DOHH2 (cell line): Measurements from ENCODE around the gene GAK.

Source experiments
- EZH2phosphoT487 ChIP-seq: fragments of 200-600 bp; sonication (generic); IDR thresholded peaks from 2 replicates; pipeline ENCODE4 v1.6.1; 2017; ENCODE audit warnings: borderline replicate concordance, mild to moderate bottlenecking, antibody characterized with exemption, low read length, moderate library complexity, mixed read lengths
- TF ChIP-seq, protein P1 (sequence below): fragments of 200-600 bp; sonication (generic); IDR thresholded peaks from one replicate; pipeline ENCODE4 v1.5.1; 2014; ENCODE audit warnings: antibody characterized with exemption, mild to moderate bottlenecking, low read depth, low read length; ENCODE audit not compliant: poor library complexity, severe bottlenecking

DNA sequence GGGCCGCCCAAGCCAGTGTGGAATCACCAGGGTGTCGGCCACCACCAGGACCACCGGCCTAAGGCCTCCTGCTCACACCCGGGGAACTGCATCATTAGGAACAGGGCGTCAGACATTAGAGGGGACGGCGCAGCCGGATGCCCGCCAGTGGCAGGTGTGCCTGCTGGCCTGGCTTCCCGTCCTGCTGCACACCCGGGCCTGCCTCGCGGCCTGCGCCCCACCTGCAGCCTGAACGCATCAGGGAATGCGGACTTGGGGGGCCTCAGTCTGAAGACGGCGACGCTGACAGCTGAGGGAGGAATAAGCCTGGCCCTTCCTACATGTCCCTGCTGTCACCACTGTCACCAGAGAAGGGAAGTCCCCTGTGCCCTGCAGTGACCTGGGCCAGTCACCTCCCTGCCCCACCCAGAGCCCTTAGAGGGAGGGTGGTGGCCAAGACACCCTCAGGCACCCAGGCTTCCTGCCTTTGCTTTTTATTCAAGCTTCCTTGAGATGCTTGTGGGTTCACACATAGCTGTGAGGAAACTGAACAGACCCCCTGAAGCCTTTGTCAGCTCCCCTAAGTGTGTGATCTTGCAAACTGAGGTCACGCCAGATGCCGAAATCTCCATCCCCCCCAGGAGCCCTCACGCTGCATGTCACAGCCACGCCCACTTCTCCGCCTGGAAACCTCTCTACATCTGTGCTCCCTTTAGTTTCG lies 38.1 kb upstream of the GAK start:
- TF ChIP-seq, protein P1, sequence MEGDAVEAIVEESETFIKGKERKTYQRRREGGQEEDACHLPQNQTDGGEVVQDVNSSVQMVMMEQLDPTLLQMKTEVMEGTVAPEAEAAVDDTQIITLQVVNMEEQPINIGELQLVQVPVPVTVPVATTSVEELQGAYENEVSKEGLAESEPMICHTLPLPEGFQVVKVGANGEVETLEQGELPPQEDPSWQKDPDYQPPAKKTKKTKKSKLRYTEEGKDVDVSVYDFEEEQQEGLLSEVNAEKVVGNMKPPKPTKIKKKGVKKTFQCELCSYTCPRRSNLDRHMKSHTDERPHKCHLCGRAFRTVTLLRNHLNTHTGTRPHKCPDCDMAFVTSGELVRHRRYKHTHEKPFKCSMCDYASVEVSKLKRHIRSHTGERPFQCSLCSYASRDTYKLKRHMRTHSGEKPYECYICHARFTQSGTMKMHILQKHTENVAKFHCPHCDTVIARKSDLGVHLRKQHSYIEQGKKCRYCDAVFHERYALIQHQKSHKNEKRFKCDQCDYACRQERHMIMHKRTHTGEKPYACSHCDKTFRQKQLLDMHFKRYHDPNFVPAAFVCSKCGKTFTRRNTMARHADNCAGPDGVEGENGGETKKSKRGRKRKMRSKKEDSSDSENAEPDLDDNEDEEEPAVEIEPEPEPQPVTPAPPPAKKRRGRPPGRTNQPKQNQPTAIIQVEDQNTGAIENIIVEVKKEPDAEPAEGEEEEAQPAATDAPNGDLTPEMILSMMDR: no peak
- TF ChIP-seq EZH2phosphoT487: no peak
